Measurements from ENCODE around the gene HAUS5. TPM values are rescaled to one million over a fixed set of nuclear protein-coding genes. Genes with fewer than 3 reads are reported as not detected.
"Not testable (repeated sequence)": the region's sequence is repeated elsewhere in the genome, so short reads cannot be mapped to it uniquely, and the experiment has no call there.

HAUS5 gene
- total RNA-seq, 2 experiments from 2014 or later, result 28.4 to 29.9 TPM

- no peak overlapping the region for H3K4me3 ChIP-seq (ENCODE audit: low read length)
- DNase-seq (no peak), ATAC-seq (ENCODE audit: poor library complexity) (no peak)
- no peak overlapping the region for H3K4me3 Mint-ChIP-seq
- intact Hi-C loops (cut with DNase I, micrococcal nuclease), result no loop called here
- H3K4me1 Mint-ChIP-seq (ENCODE audit: low read depth), result no peaks in the 10 kb centered on the region
- H3K27me3 ChIP-seq (ENCODE audit: control insufficient read depth in 1 of 2, insufficient read depth in 2 of 2, low read length in 2 of 2), result peaks cover 0 to 2% of the 10 kb centered on the region in 2 experiments
- TF ChIP-seq, protein P1, sequence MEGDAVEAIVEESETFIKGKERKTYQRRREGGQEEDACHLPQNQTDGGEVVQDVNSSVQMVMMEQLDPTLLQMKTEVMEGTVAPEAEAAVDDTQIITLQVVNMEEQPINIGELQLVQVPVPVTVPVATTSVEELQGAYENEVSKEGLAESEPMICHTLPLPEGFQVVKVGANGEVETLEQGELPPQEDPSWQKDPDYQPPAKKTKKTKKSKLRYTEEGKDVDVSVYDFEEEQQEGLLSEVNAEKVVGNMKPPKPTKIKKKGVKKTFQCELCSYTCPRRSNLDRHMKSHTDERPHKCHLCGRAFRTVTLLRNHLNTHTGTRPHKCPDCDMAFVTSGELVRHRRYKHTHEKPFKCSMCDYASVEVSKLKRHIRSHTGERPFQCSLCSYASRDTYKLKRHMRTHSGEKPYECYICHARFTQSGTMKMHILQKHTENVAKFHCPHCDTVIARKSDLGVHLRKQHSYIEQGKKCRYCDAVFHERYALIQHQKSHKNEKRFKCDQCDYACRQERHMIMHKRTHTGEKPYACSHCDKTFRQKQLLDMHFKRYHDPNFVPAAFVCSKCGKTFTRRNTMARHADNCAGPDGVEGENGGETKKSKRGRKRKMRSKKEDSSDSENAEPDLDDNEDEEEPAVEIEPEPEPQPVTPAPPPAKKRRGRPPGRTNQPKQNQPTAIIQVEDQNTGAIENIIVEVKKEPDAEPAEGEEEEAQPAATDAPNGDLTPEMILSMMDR (IDR thresholded peaks at IDR 0.05), result no peak
- CTCF ChIA-PET, result no interaction called here
- H3K4me1 ChIP-seq (ENCODE audit: insufficient read depth, low read length), result no peaks in the 10 kb centered on the region
- no peaks in the 10 kb centered on the region for H3K9me3 ChIP-seq (ENCODE audit: control insufficient read depth in 1 of 2, insufficient read depth in 1 of 2, low read length in 2 of 2)
- H3K27me3 Mint-ChIP-seq, result peaks cover 16% of the 10 kb centered on the region
- no peak overlapping the region for H3K27ac Mint-ChIP-seq
- no peaks in the 10 kb centered on the region for H3K36me3 Mint-ChIP-seq (ENCODE audit: low read depth)
- no peaks in the 10 kb centered on the region for H3K9me3 Mint-ChIP-seq
- H3K36me3 ChIP-seq (ENCODE audit: insufficient read depth, low read length), result no peaks in the 10 kb centered on the region
- POLR2A ChIA-PET, result no interaction called here
- no peak overlapping the region for H3K27ac ChIP-seq (ENCODE audit: low read depth in 1 of 2, low read length in 2 of 2)
Observed at GRCh38 chr19:35595928-35596327, 16.6 kb upstream of the HAUS5 start.

DNA sequence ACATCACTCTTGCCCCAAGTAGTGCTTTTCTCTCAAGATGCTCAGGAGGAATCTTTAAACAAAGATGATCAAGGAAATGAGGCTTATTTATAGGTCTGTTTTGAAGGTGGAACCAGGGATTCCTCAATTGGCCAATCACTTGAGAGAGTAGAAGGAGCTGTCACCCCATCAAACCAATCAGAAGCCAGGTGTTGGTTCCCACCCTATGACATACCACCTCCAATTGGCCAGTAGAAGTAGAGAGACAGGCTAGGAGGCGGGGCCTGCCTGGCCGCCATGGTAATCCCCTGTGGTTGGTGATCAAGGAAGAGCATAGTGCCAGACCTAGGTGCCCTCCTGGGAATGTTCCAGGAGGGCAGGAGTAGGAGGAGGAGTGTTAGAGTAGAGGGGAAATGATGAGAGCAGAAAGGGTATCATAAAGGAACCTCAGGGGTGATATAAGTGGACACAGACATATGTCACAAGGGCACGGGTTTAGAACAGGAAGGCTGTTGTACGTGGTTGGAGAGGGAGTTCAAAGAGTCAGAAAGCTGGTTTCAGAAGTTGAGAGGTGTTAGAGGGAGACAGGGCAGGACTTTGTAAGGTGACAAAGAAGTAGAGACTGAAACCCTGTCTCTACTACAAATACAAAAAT, 16.1 kb upstream of the HAUS5 start:
- no peak for ATAC-seq (ENCODE audit: poor library complexity)
- DNase-seq, result no peak
- TF ChIP-seq, protein P1 (IDR thresholded peaks at IDR 0.05), result no peak
- Mint-ChIP-seq H3K36me3 (ENCODE audit: low read depth) (no peaks in the 10 kb centered on the region), H3K9me3 (no peaks in the 10 kb centered on the region), H3K27ac (no peak overlapping the region), H3K27me3 (peaks cover 20% of the 10 kb centered on the region), H3K4me3 (no peak overlapping the region), H3K4me1 (ENCODE audit: low read depth) (no peaks in the 10 kb centered on the region)
- no peak overlapping the region for H3K27ac ChIP-seq (ENCODE audit: low read depth in 1 of 2, low read length in 2 of 2)
- H3K36me3 ChIP-seq (ENCODE audit: insufficient read depth, low read length), result no peaks in the 10 kb centered on the region
- no peaks in the 10 kb centered on the region for H3K9me3 ChIP-seq (ENCODE audit: control insufficient read depth in 1 of 2, insufficient read depth in 1 of 2, low read length in 2 of 2)
- no peak overlapping the region for H3K4me3 ChIP-seq (ENCODE audit: low read length)
- POLR2A ChIA-PET, result no interaction called here
- H3K4me1 ChIP-seq (ENCODE audit: insufficient read depth, low read length), result no peaks in the 10 kb centered on the region
- CTCF ChIA-PET, result no interaction called here
- intact Hi-C loops (cut with DNase I, micrococcal nuclease), result no loop called here
- peaks cover 0 to 2% of the 10 kb centered on the region in 2 experiments for H3K27me3 ChIP-seq (ENCODE audit: control insufficient read depth in 1 of 2, insufficient read depth in 2 of 2, low read length in 2 of 2)

DNA sequence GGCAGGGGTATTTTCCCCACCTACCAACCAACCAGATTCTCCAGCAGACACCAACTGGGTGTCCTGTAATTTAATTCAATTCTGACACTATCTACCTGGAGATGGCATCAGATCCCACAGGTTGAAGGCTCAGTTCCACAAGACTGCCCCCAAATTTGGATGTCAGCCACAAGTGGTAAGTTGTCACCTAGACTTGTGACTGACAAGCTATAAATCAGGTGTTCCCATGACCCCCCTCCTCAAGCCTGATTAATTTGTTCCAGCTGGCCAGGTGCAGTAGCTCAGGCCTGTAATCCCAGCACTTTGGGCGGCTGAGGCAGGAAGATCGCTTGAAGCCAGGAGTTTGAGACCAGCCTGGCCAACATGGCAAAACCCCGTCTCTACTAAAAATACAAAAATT, 10.6 kb upstream of the HAUS5 start:
- no peak for ATAC-seq (ENCODE audit: poor library complexity)
- H3K27ac Mint-ChIP-seq, result no peak overlapping the region
- no peaks in the 10 kb centered on the region for H3K36me3 ChIP-seq (ENCODE audit: insufficient read depth, low read length)
- no peak overlapping the region for H3K4me3 Mint-ChIP-seq
- H3K27ac ChIP-seq (ENCODE audit: low read depth in 1 of 2, low read length in 2 of 2), result no peak overlapping the region
- TF ChIP-seq, protein P1 (IDR thresholded peaks at IDR 0.05), result no peak
- no peak for DNase-seq
- POLR2A ChIA-PET, result no interaction called here
- intact Hi-C loops (cut with DNase I, micrococcal nuclease), result no loop called here
- CTCF ChIA-PET, result no interaction called here
- peaks cover 9% of the 10 kb centered on the region for H3K27me3 Mint-ChIP-seq
- peaks cover 0 to 2% of the 10 kb centered on the region in 2 experiments for H3K27me3 ChIP-seq (ENCODE audit: control insufficient read depth in 1 of 2, insufficient read depth in 2 of 2, low read length in 2 of 2)
- no peaks in the 10 kb centered on the region for H3K9me3 ChIP-seq (ENCODE audit: control insufficient read depth in 1 of 2, insufficient read depth in 1 of 2, low read length in 2 of 2)
- no peaks in the 10 kb centered on the region for H3K4me1 Mint-ChIP-seq (ENCODE audit: low read depth)
- no peaks in the 10 kb centered on the region for H3K4me1 ChIP-seq (ENCODE audit: insufficient read depth, low read length)
- H3K4me3 ChIP-seq (ENCODE audit: low read length), result no peak overlapping the region
- H3K9me3 Mint-ChIP-seq, result no peaks in the 10 kb centered on the region
- H3K36me3 Mint-ChIP-seq (ENCODE audit: low read depth), result no peaks in the 10 kb centered on the region

DNA sequence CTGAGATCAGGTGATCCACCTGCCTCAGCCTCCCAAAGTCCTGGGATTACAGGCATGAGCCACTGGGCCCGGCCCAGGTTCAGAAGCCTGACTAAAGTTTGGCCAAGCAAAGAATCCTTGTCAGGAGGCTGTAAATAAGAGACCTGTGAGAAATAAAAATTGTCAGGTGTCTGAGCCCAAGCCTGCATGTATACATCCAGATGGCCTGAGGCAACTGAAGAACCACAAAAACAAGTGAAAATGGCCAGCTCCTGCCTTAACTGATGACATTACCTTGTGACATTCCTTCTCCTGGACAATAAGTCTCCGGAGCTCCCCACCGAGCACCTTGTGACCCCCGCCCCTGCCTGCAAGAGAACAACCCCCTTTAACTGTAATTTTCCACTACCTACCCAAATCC, 8.1 kb upstream of the HAUS5 start:
- H3K4me1 Mint-ChIP-seq (ENCODE audit: low read depth); H3K27ac Mint-ChIP-seq; H3K9me3 ChIP-seq (ENCODE audit: control insufficient read depth in 1 of 2, insufficient read depth in 1 of 2, low read length in 2 of 2); H3K27me3 ChIP-seq (ENCODE audit: control insufficient read depth in 1 of 2, insufficient read depth in 2 of 2, low read length in 2 of 2); ATAC-seq (ENCODE audit: poor library complexity); intact Hi-C loops (cut with DNase I, micrococcal nuclease); H3K36me3 Mint-ChIP-seq (ENCODE audit: low read depth); H3K27me3 Mint-ChIP-seq; H3K36me3 ChIP-seq (ENCODE audit: insufficient read depth, low read length); POLR2A ChIA-PET; H3K4me1 ChIP-seq (ENCODE audit: insufficient read depth, low read length); H3K27ac ChIP-seq (ENCODE audit: low read depth in 1 of 2, low read length in 2 of 2); H3K9me3 Mint-ChIP-seq; CTCF ChIA-PET; H3K4me3 Mint-ChIP-seq; DNase-seq; H3K4me3 ChIP-seq (ENCODE audit: low read length): not testable (repeated sequence)

DNA sequence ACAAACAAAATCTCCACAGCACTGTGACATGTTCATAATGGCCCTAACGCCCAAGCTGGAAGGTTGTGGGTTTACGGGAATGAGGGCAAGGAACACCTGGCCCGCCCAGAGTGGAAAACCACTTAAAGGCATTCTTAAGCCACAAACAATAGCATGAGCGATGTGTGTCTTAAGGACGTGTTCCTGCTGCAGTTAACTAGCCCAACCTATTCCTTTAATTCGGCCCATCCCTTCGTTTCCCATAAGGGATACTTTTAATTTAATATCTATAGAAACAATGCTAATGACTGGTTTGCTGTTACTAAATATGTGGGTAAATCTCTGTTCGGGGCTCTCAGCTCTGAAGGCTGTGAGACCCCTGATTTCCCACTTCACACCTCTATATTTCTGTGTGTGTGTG, 5.4 kb upstream of the HAUS5 start:
- H3K27ac ChIP-seq (ENCODE audit: low read depth in 1 of 2, low read length in 2 of 2); ATAC-seq (ENCODE audit: poor library complexity); H3K36me3 Mint-ChIP-seq (ENCODE audit: low read depth); H3K4me3 ChIP-seq (ENCODE audit: low read length); H3K9me3 ChIP-seq (ENCODE audit: control insufficient read depth in 1 of 2, insufficient read depth in 1 of 2, low read length in 2 of 2); intact Hi-C loops (cut with DNase I, micrococcal nuclease); DNase-seq; H3K27me3 ChIP-seq (ENCODE audit: control insufficient read depth in 1 of 2, insufficient read depth in 2 of 2, low read length in 2 of 2); H3K9me3 Mint-ChIP-seq; H3K36me3 ChIP-seq (ENCODE audit: insufficient read depth, low read length); H3K27me3 Mint-ChIP-seq; POLR2A ChIA-PET; H3K27ac Mint-ChIP-seq; H3K4me3 Mint-ChIP-seq; CTCF ChIA-PET: not testable (repeated sequence)
- H3K4me1 ChIP-seq (ENCODE audit: insufficient read depth, low read length), result peaks cover 27% of the 10 kb centered on the region
- peaks cover 29% of the 10 kb centered on the region for H3K4me1 Mint-ChIP-seq (ENCODE audit: low read depth)
